ENCODE results near the gene ATP5PB.

DNA sequence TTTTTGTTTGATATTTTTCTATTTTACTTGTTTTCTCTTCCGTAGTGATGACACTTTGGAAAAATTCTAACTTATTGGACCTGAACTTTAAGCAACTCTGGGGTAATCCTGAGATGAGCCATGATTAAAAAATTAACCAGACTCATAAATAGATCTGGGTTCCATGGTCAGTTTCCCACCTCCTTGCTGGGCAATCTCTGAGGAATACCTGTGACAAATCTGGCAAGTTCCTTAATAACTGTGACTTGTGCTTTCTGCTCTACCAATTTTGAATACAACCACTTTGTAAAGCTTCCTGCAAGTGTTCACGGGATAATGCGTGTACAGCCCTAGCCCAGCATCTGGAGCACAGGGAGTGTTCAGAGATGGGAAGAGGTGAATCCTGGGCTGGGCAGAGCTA lies 25.0 kb upstream of the ATP5PB start:
- TF ChIP-seq, protein P1, sequence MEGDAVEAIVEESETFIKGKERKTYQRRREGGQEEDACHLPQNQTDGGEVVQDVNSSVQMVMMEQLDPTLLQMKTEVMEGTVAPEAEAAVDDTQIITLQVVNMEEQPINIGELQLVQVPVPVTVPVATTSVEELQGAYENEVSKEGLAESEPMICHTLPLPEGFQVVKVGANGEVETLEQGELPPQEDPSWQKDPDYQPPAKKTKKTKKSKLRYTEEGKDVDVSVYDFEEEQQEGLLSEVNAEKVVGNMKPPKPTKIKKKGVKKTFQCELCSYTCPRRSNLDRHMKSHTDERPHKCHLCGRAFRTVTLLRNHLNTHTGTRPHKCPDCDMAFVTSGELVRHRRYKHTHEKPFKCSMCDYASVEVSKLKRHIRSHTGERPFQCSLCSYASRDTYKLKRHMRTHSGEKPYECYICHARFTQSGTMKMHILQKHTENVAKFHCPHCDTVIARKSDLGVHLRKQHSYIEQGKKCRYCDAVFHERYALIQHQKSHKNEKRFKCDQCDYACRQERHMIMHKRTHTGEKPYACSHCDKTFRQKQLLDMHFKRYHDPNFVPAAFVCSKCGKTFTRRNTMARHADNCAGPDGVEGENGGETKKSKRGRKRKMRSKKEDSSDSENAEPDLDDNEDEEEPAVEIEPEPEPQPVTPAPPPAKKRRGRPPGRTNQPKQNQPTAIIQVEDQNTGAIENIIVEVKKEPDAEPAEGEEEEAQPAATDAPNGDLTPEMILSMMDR (IDR thresholded peaks at IDR 0.05), result no peak
- no peak for TF ChIP-seq POLR2A (IDR thresholded peaks at IDR 0.05)

Measured in stomach (tissue), 4 donors.